IMR-90 (cell line): ENCODE results near the gene NRCAM. TPM values are rescaled to one million over a fixed set of nuclear protein-coding genes. Genes with fewer than 3 reads are reported as not detected.
A peak's percentile ranks its signal among the peaks of the same experiment; 100 is the strongest.

ENCODE experiments used
- ATAC-seq: fragments of 200-7000 bp; cut with Tn5 transposase; 2 replicates; pipeline ENCODE4 v1.9.1; 2020; ENCODE audit warnings: low read depth, mild to moderate bottlenecking, moderate library complexity
- BruUV-seq: library from RNA; stranded (reverse); fragments of 400-500 nt; replicated peaks from 2 replicates; lab custom pipeline; 2021; lab: Mats Ljungman, UMichigan
- CTCF ChIA-PET: fragments of 300-600 bp; formaldehyde crosslinking; extraction: SDS; loops from one replicate; lab custom pipeline; 2021; ENCODE audit warnings: antibody characterized with exemption; lab: Yijun Ruan, JAX
- POLR2A ChIA-PET: fragments of 300-600 bp; sonication (Branson Sonifier 250); formaldehyde crosslinking; loops from one replicate; lab custom pipeline; 2022; ENCODE audit warnings: antibody characterized with exemption; ENCODE audit not compliant: unreplicated experiment; lab: Charles Lee
- DNase-seq: peaks from one replicate; pipeline ENCODE4 v3.0.0; 2013
- H2AFZ ChIP-seq: replicated peaks from 2 replicates; pipeline ENCODE3; 2013; ENCODE audit warnings: low read length, mild to moderate bottlenecking; ENCODE audit not compliant: poor library complexity
- H2AK5ac ChIP-seq: 2 replicates; pipeline ENCODE4 v1.6.1; 2013; ENCODE audit warnings: low read depth, low read length, inconsistent platforms
- H2AK9ac ChIP-seq: replicated peaks from 2 replicates; pipeline ENCODE3; 2013; ENCODE audit warnings: mild to moderate bottlenecking, low read depth, low read length, moderate library complexity; ENCODE audit not compliant: poor library complexity
- H2BK120ac ChIP-seq: 2 replicates; pipeline ENCODE4 v1.6.1; 2013; ENCODE audit warnings: low read depth, low read length, inconsistent platforms
- H2BK15ac ChIP-seq: 3 replicates; pipeline ENCODE4 v1.6.1; 2013; ENCODE audit warnings: low read depth, low read length, inconsistent platforms
- H2BK20ac ChIP-seq: 2 replicates; pipeline ENCODE4 v1.6.1; 2013; ENCODE audit warnings: low read depth, mild to moderate bottlenecking, inconsistent platforms, low read length, moderate library complexity
- H2BK5ac ChIP-seq: 2 replicates; pipeline ENCODE4 v1.6.1; 2013; ENCODE audit warnings: mild to moderate bottlenecking, low read depth, low read length, inconsistent platforms; ENCODE audit not compliant: poor library complexity, severe bottlenecking
- H3K14ac ChIP-seq: replicated peaks from 2 replicates; pipeline ENCODE4 v1.6.1; 2013; ENCODE audit warnings: low read depth, low read length, inconsistent platforms
- H3K18ac ChIP-seq: 2 replicates; pipeline ENCODE4 v1.6.1; 2013; ENCODE audit warnings: low read depth, low read length, control low read depth
- H3K23ac ChIP-seq: 2 replicates; pipeline ENCODE4 v1.6.1; 2013; ENCODE audit warnings: low read depth, low read length, inconsistent platforms
- H3K27ac ChIP-seq: 2 replicates; pipeline ENCODE4 v1.5.1; 2013; ENCODE audit warnings: mild to moderate bottlenecking, control low read depth, low read length; ENCODE audit not compliant: insufficient read depth
- H3K27me3 ChIP-seq: 2 replicates; pipeline ENCODE4 v1.6.1; 2013; ENCODE audit warnings: low read length; ENCODE audit not compliant: control insufficient read depth, insufficient read depth
- H3K36me3 ChIP-seq: 2 replicates; pipeline ENCODE4 v1.6.1; 2013; ENCODE audit warnings: low read length, mixed read lengths; ENCODE audit not compliant: control insufficient read depth, insufficient read depth
- H3K4ac ChIP-seq: 2 replicates; pipeline ENCODE4 v1.6.1; 2013; ENCODE audit warnings: low read depth, low read length, inconsistent platforms
- H3K4me1 ChIP-seq: 2 replicates; pipeline ENCODE4 v1.6.1; 2013; ENCODE audit warnings: low read length, mixed read lengths; ENCODE audit not compliant: control insufficient read depth, insufficient read depth
- H3K4me2 ChIP-seq: 2 replicates; pipeline ENCODE4 v1.6.1; 2013; ENCODE audit warnings: low read depth, mild to moderate bottlenecking, control low read depth, low read length, moderate library complexity
- H3K4me3 ChIP-seq: 2 replicates; pipeline ENCODE4 v1.5.1; 2013; ENCODE audit warnings: low read depth, mild to moderate bottlenecking, control low read depth, low read length, moderate library complexity; ENCODE audit not compliant: insufficient read depth
- H3K56ac ChIP-seq: 2 replicates; pipeline ENCODE4 v1.6.1; 2013; ENCODE audit warnings: low read length, inconsistent platforms; ENCODE audit not compliant: insufficient read depth; ENCODE audit errors: extremely low read depth
- H3K79me1 ChIP-seq, 2 experiments: 2 replicates each; pipeline ENCODE4 v1.6.1; 2013; ENCODE audit warnings: low read length in 2 of 2, inconsistent platforms in 1 of 2, low read depth in 1 of 2
- H3K9ac ChIP-seq: 2 replicates; pipeline ENCODE4 v1.6.1; 2013; ENCODE audit warnings: low read depth, low read length, control low read depth
- H3K9me1 ChIP-seq: 2 replicates; pipeline ENCODE4 v1.6.1; 2013; ENCODE audit warnings: low read length, inconsistent platforms; ENCODE audit not compliant: insufficient read depth
- H3K9me3 ChIP-seq: 2 replicates; pipeline ENCODE4 v1.6.1; 2013; ENCODE audit warnings: low read length; ENCODE audit not compliant: control insufficient read depth, insufficient read depth
- H4K20me1 ChIP-seq: 2 replicates; pipeline ENCODE4 v1.6.1; 2013; ENCODE audit warnings: low read length, inconsistent platforms; ENCODE audit not compliant: insufficient read depth
- H4K5ac ChIP-seq: 2 replicates; pipeline ENCODE4 v1.6.1; 2013; ENCODE audit warnings: mild to moderate bottlenecking, low read depth, low read length, control low read depth
- H4K8ac ChIP-seq, 2 experiments: 2 replicates each; pipeline ENCODE4 v1.6.1; 2013; ENCODE audit warnings: low read depth in 2 of 2, low read length in 2 of 2, control low read depth in 1 of 2, inconsistent platforms in 1 of 2
- H4K91ac ChIP-seq: 2 replicates; pipeline ENCODE4 v1.6.1; 2013; ENCODE audit warnings: low read depth, low read length, inconsistent platforms; ENCODE audit not compliant: insufficient read depth
- CEBPB ChIP-seq: IDR thresholded peaks from 2 replicates; pipeline ENCODE4 v1.6.1; 2012; ENCODE audit warnings: low read depth, low read length, improper control_type of control experiment
- ELK1 ChIP-seq: fragments of 150-350 bp; IDR thresholded peaks from 2 replicates; pipeline ENCODE4 v1.6.1; 2016; ENCODE audit warnings: low read depth, mild to moderate bottlenecking, low read length, moderate library complexity, borderline replicate concordance
- MAFK ChIP-seq: IDR thresholded peaks from 2 replicates; pipeline ENCODE4 v1.6.1; 2012; ENCODE audit warnings: low read depth, low read length, improper control_type of control experiment
- RAD21 ChIP-seq: IDR thresholded peaks from 2 replicates; pipeline ENCODE4 v1.6.1; 2012; ENCODE audit warnings: low read length, improper control_type of control experiment
- SMC3 ChIP-seq: fragments of 150-350 bp; IDR thresholded peaks from 2 replicates; pipeline ENCODE4 v1.6.1; 2016; ENCODE audit warnings: low read depth, mild to moderate bottlenecking, antibody characterized with exemption, low read length, moderate library complexity
- WGBS, 2 experiments: methylation state at CpG; one replicate each; pipeline versions ENCODE4 v1.1.5 to v1.1.7; 2013; ENCODE audit warnings: missing lambda C conversion rate in 2 of 2; ENCODE audit not compliant: insufficient read length in 1 of 2; ENCODE audit errors: extremely low coverage in 2 of 2; 5-methylcytosine and 5-hydroxymethylcytosine counted together
- dilution Hi-C: fragments of 300-500 bp; cut with HindIII; formaldehyde crosslinking; loops from one replicate; pipeline ENCODE4 v1.14.3; 2018; ENCODE audit warnings: low sequenced_read_pairs; ENCODE audit not compliant: unreplicated experiment
- in situ Hi-C: fragments of 300-500 bp; cut with MboI; formaldehyde crosslinking; loops from 3 replicates; pipeline ENCODE4 v1.14.3; 2019; ENCODE audit warnings: low sequenced_read_pairs, inconsistent platforms, mixed read lengths
- intact Hi-C: fragments of 100-400 bp; cut with micrococcal nuclease; formaldehyde crosslinking; loops from 2 replicates; pipeline ENCODE4 v1.10.0; 2022
- polyA plus RNA-seq, 3 experiments: library from polyadenylated mRNA; depleted of rRNA; stranded (reverse); fragments of >200 nt; gene quantifications; 2 replicates each; pipeline ENCODE4 v1.2.3, GENCODE V29; 2012; ENCODE audit warnings: low replicate concordance in 1 of 3
- total RNA-seq: library from RNA; depleted of rRNA; stranded (reverse); fragments of >200 nt; gene quantifications from 2 replicates; pipeline ENCODE4 v1.2.3, GENCODE V29; 2012

The NRCAM gene
- total and polyA plus RNA-seq, 2 of the 4 experiments (the other 2 are of a cell fraction) = 0.46 to 1.1 TPM

- CTCF ChIA-PET = no interaction called here
- Histone ChIP-seq H2BK15ac (no peak overlapping the region), H3K79me1 (no peaks in the 10 kb centered on the region), H3K4me2 (no peak overlapping the region), H4K20me1 (no peaks in the 10 kb centered on the region), H3K23ac (no peak overlapping the region), H2AK5ac (no peak overlapping the region), H3K18ac (no peak overlapping the region), H3K9ac (no peak overlapping the region), H2BK5ac (no peak overlapping the region), H3K4ac (no peak overlapping the region), H3K4me1 (no peaks in the 10 kb centered on the region), H3K56ac (no peak overlapping the region), H4K8ac (no peak overlapping the region), H2BK120ac (no peak overlapping the region), H2AFZ (no peak overlapping the region), H2AK9ac (no peak overlapping the region), H4K91ac (no peak overlapping the region), H3K27me3 (no peaks in the 10 kb centered on the region; the same call in none of the 2 replicates), H3K9me1 (no peaks in the 10 kb centered on the region), H3K4me3 (no peak overlapping the region), H4K5ac (no peak overlapping the region), H3K9me3 (no peaks in the 10 kb centered on the region), H3K14ac (no peak overlapping the region), H3K36me3 (no peaks in the 10 kb centered on the region), H3K27ac (no peak overlapping the region), H2BK20ac (no peak overlapping the region)
- intact Hi-C loops (no loop called here), dilution Hi-C loops (loop anchor here (25.0 kb wide), 1 partner anchor 290 kb away; no protein-coding TSS in a partner anchor), in situ Hi-C loops (loop anchor here (10.0 kb wide), 1 partner anchor 287 kb away; no protein-coding TSS in a partner anchor)
- no peak for DNase-seq
- TF ChIP-seq ELK1 (no peak), RAD21 (no peak), MAFK (peak; percentile 58), CEBPB (no peak), SMC3 (no peak)
- WGBS, 2 experiments = no CpG with 5 or more reads among the region's 3 CpGs
- BruUV-seq = no TSS peak
- POLR2A ChIA-PET = no interaction called here
- ATAC-seq = no peak
Measured at GRCh38 chr7:108197371-108198091, 258.7 kb downstream of the NRCAM start.
